Thoracic aorta (tissue), 2 donors: ENCODE measurements around the gene LDLRAD4. TPM values are rescaled to one million over a fixed set of nuclear protein-coding genes. Genes with fewer than 3 reads are reported as not detected.

Source experiments
- ATAC-seq: fragments of 150-250 bp; one replicate; pipeline ENCODE4 v1.8.0; 2017; ENCODE audit warnings: low read depth; ENCODE audit not compliant: insufficient number of reproducible peaks, low FRiP score
- DNase-seq: peaks from one replicate; pipeline ENCODE4 v3.0.0-alpha.2; 2020; ENCODE audit warnings: low spot score
- H3K27ac ChIP-seq, 2 donors: fragments of 200-600 bp; sonication (generic); 1 replicate in 1 of 2; 2 replicates in 1 of 2; pipeline ENCODE4 v1.5.1; 2016; ENCODE audit warnings: mild to moderate bottlenecking in 2 of 2, moderate library complexity in 2 of 2
- H3K27me3 ChIP-seq: fragments of 200-600 bp; sonication (generic); replicated peaks from 2 replicates; pipeline ENCODE4 v1.6.0; 2016; ENCODE audit warnings: mild to moderate bottlenecking; ENCODE audit not compliant: insufficient read depth
- H3K36me3 ChIP-seq: fragments of 200-600 bp; sonication (generic); one replicate; pipeline ENCODE4 v1.5.1; 2016
- H3K4me1 ChIP-seq, 2 donors: fragments of 200-600 bp; sonication (generic); 1 replicate in 1 of 2; 2 replicates in 1 of 2; pipeline versions ENCODE4 v1.5.1 to v1.6.0; 2016; ENCODE audit warnings: low read depth in 2 of 2, mild to moderate bottlenecking in 1 of 2; ENCODE audit not compliant: control insufficient read depth in 1 of 2
- H3K4me3 ChIP-seq: fragments of 200-600 bp; sonication (generic); 2 replicates; pipeline ENCODE4 v1.5.1; 2016; ENCODE audit warnings: mild to moderate bottlenecking
- H3K9me3 ChIP-seq: fragments of 200-600 bp; sonication (generic); 2 replicates; pipeline ENCODE4 v1.5.1; 2016
- total RNA-seq, 2 donors: library from RNA; depleted of rRNA; stranded (reverse); fragments of >200 nt; gene quantifications; one replicate each; pipeline versions ENCODE4 v1.1.0 to v1.2.3, GENCODE V29; 2016
- TF ChIP-seq, protein P1 (sequence below): fragments of 200-600 bp; sonication (generic); IDR thresholded peaks from one replicate; pipeline ENCODE4 v1.5.1; 2019; ENCODE audit warnings: antibody characterized with exemption

LDLRAD4 gene
- total RNA-seq, 2 donors from 2014 or later, result 98.4 to 135 TPM

DNA sequence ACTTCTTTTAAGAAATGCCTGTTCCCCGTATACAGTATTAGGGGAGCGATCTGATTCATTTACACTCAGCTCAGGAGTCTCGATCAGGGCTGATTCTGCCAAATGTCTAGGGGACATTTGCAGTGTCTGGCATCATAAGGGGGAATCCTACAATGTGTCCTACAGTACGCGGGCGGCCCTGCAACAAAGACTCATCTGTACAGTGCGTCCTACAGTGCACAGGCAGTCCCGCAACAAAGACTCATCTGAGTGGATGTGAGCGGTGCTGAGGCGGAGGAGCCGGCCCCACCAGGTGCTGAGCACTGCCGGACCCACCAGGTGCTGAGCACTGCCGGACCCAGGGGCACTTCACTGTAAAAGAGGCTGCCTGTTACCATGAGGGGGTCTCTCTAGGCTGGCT, 405.3 kb downstream of the LDLRAD4 start:
- Histone ChIP-seq H3K36me3 (peaks cover 6% of the 10 kb centered on the region), H3K9me3 (no peaks in the 10 kb centered on the region), H3K4me1 (peaks cover 0 to 2% of the 10 kb centered on the region in 2 donors), H3K27me3 (no peaks in the 10 kb centered on the region), H3K27ac (no peak overlapping the region), H3K4me3 (no peak overlapping the region)
- ATAC-seq, result no peak
- DNase-seq, result no peak
- TF ChIP-seq, protein P1, sequence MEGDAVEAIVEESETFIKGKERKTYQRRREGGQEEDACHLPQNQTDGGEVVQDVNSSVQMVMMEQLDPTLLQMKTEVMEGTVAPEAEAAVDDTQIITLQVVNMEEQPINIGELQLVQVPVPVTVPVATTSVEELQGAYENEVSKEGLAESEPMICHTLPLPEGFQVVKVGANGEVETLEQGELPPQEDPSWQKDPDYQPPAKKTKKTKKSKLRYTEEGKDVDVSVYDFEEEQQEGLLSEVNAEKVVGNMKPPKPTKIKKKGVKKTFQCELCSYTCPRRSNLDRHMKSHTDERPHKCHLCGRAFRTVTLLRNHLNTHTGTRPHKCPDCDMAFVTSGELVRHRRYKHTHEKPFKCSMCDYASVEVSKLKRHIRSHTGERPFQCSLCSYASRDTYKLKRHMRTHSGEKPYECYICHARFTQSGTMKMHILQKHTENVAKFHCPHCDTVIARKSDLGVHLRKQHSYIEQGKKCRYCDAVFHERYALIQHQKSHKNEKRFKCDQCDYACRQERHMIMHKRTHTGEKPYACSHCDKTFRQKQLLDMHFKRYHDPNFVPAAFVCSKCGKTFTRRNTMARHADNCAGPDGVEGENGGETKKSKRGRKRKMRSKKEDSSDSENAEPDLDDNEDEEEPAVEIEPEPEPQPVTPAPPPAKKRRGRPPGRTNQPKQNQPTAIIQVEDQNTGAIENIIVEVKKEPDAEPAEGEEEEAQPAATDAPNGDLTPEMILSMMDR, result no peak

DNA sequence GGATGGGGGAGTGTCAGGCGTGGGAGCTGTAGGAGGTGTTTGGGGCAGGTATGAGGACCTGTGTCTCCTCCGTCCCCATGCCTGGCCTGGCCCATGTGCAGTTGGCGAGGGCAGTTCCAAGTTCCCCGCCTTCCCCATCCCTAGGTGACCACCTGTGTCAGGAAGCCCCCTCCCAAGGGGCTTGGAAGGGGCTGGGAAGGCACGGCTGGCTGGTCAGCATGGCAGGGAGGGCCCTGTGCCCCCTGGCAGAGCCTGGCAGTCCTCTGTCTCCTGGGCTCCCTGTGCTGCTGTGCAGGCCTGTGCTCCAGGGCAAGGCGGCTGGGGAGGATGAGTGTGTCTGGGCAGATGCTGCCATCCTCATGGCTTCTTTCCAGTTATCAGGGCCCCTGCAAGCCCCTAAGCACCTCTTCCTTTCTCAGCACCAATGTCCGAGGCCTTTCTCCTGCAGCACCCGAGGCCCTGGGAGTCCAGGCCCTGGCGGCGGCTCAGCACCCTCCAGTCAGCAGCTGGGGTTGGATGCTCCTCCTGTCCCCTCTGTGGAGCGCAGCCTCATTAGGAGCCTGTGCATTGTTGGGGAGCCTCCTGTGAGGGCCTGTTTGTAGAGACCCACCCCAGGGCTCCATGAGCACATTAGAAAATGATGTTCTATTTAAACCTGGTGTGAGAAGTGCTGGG, 406.1 kb downstream of the LDLRAD4 start:
- H3K9me3 ChIP-seq, result no peaks in the 10 kb centered on the region
- H3K27me3 ChIP-seq, result no peaks in the 10 kb centered on the region
- H3K4me1 ChIP-seq, result no peaks in the 10 kb centered on the region
- ATAC-seq (no peak), DNase-seq (no peak)
- TF ChIP-seq, protein P1, result no peak
- H3K4me3 ChIP-seq, result no peak overlapping the region
- peaks cover 6% of the 10 kb centered on the region for H3K36me3 ChIP-seq
- no peak overlapping the region for H3K27ac ChIP-seq

DNA sequence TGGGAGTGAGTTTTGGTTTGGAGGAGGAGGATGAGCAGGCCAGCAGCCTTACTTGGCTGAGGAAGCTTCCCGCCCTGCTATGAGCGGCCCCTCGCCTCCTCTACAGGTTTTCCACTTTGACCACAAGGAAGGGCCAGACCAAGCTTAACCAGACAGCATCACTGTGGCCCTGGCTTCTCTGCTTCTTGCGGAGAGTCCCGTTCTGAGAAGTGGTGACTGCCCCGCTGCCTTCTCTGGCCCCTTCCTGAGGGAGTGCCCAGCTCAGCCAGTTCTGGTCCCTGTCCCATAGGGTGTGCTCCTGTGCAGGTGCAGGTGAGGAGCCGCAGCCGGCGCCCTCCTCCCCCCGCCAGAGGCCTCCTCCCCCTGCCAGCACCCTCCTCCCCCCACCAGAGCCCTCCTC, 406.8 kb downstream of the LDLRAD4 start:
- DNase-seq, result no peak
- Histone ChIP-seq H3K4me1 (peaks cover 0 to 5% of the 10 kb centered on the region in 2 donors), H3K9me3 (no peaks in the 10 kb centered on the region)

DNA sequence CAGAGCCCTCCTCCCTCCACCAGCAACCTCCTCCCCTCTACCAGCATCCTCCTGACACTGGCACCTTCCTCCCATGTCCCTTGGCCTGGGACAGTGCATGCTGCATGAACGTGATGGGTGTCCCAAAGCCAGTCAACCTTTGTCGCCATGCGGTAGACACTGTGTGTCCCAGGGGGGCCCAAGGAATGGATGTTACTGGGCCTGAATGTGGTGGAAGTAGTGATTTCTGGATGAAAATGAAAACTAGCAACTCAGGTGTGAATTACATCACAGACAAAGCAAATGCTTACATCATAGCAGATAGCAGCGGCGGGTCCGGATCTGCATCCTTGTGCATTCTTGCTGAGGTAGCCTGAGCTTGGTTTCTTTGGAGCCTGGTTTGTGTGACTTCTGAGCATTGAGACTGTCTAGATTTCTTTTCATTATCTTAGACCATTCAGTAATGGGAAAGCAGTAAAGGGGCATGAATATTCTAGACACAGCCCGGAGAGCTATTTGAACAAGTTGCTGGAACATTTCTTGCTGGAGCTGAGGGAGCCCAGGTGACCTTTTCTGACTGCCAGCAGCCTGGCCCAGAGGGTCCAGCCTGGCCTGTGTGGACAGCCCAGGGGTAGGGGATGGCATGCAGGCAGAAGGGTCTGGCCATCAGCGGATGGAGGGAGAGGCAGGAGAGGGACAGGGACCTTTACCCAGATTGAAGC, 407.4 kb downstream of the LDLRAD4 start:
- peaks cover 6% of the 10 kb centered on the region for H3K36me3 ChIP-seq
- H3K9me3 ChIP-seq, result no peaks in the 10 kb centered on the region
- DNase-seq (no peak), ATAC-seq (no peak)
- H3K27ac ChIP-seq, result no peak overlapping the region
- H3K27me3 ChIP-seq, result no peaks in the 10 kb centered on the region
- no peak overlapping the region for H3K4me3 ChIP-seq
- TF ChIP-seq, protein P1, result no peak
- H3K4me1 ChIP-seq, result peaks cover 0 to 5% of the 10 kb centered on the region in 2 donors

More for the DNA sequence above, 406.8 kb downstream of the LDLRAD4 start:
- H3K27me3 ChIP-seq, result no peaks in the 10 kb centered on the region
- H3K4me3 ChIP-seq, result no peak overlapping the region
- TF ChIP-seq, protein P1, result no peak
- H3K36me3 ChIP-seq, result peaks cover 6% of the 10 kb centered on the region
- ATAC-seq, result no peak
- no peak overlapping the region for H3K27ac ChIP-seq

DNA sequence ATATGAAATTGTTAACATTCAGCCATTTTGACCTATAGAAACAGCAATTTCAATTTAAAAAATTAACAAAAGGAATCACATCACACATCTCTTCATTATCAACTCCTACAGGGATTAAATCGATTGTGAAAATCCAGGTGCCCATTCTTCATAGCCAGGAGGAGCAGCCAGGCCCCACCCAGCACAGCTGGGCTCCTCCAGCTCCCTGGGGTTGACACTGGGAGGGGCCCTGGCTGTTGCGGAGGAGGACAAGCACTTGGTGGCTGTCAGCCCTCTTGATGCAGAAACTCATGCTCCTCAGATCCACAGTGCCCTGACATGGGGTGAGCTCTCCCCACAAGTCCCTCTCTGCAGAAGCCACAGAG, 408.0 kb downstream of the LDLRAD4 start:
- Histone ChIP-seq H3K36me3 (peaks cover 6% of the 10 kb centered on the region), H3K9me3 (no peaks in the 10 kb centered on the region), H3K4me3 (no peak overlapping the region), H3K27ac (no peak overlapping the region), H3K27me3 (no peaks in the 10 kb centered on the region), H3K4me1 (peaks cover 0 to 5% of the 10 kb centered on the region in 2 donors)
- TF ChIP-seq, protein P1, result no peak
- DNase-seq (no peak), ATAC-seq (no peak)
